HepG2 (cell line): ENCODE data around the gene TPM1. TPM values are rescaled to one million over a fixed set of nuclear protein-coding genes. Genes with fewer than 3 reads are reported as not detected.

ENCODE experiments used
- ATAC-seq: fragments of 200-7000 bp; cut with Tn5 transposase; 3 replicates; pipeline ENCODE4 v1.9.1; 2020; ENCODE audit warnings: mild to moderate bottlenecking, moderate library complexity
- BruUV-seq: library from RNA; stranded (reverse); fragments of 400-500 nt; replicated peaks from 2 replicates; lab custom pipeline; 2021; lab: Mats Ljungman, UMichigan
- CTCF ChIA-PET: fragments of 300-600 bp; formaldehyde crosslinking; extraction: SDS; loops from one replicate; lab custom pipeline; 2021; ENCODE audit warnings: low total read pairs, inconsistent platforms, low intra/inter-chr PET ratio; lab: Yijun Ruan, JAX
- POLR2A ChIA-PET: fragments of 350-600 bp; sonication (Branson Sonifier 250); formaldehyde crosslinking; loops from one replicate; lab custom pipeline; 2020; ENCODE audit warnings: antibody characterized with exemption, inconsistent platforms; lab: Yijun Ruan, JAX
- DNase-seq: peaks from one replicate; pipeline ENCODE4 v3.0.0-alpha.2; 2015; ENCODE audit warnings: low spot score
- FAIRE-seq: peaks from 3 replicates; lab custom pipeline; 2011; peaks lifted over from hg19 to GRCh38; lab: Jason Lieb, UNC
- H2AFZ ChIP-seq: one replicate; pipeline ENCODE4 v1.6.1; 2011; ENCODE audit warnings: low read length, inconsistent platforms
- H3K27ac ChIP-seq: fragments of 300-600 bp; 3 replicates; pipeline ENCODE4 v1.8.0; 2011; ENCODE audit warnings: mixed run types, mild to moderate bottlenecking, mixed read lengths, low read length, inconsistent platforms; ENCODE audit not compliant: insufficient read depth; ENCODE audit errors: extremely low read length
- H3K27me3 ChIP-seq, 2 experiments: fragments of 200-600 bp in 1 of 2; 2 replicates in 1 of 2; 3 replicates in 1 of 2; pipeline versions ENCODE4 v1.6.0 to v1.8.0; 2011; ENCODE audit warnings: low read length in 2 of 2, mild to moderate bottlenecking in 2 of 2, moderate library complexity in 2 of 2, inconsistent platforms in 1 of 2; ENCODE audit not compliant: insufficient read depth in 2 of 2, control insufficient read depth in 1 of 2
- H3K36me3 ChIP-seq, 2 experiments: fragments of 200-600 bp in 1 of 2; replicated peaks in 1 of 2; 2 replicates in 1 of 2; 3 replicates in 1 of 2; pipeline versions ENCODE4 v1.5.1 to v1.8.0; 2011; ENCODE audit warnings: low read length in 2 of 2, inconsistent platforms in 1 of 2; ENCODE audit not compliant: insufficient read depth in 2 of 2, control insufficient read depth in 1 of 2
- H3K4me1 ChIP-seq: 2 replicates; pipeline ENCODE4 v1.5.1; 2012; ENCODE audit warnings: low read length, inconsistent platforms; ENCODE audit not compliant: insufficient read depth
- H3K4me2 ChIP-seq: 2 replicates; pipeline ENCODE4 v1.6.0; 2011; ENCODE audit warnings: low read depth, low read length, inconsistent platforms
- H3K4me3 ChIP-seq, 3 experiments: fragments of 200-600 bp in 1 of 3; sonication (generic), shearing (Covaris generic) in 1 of 3; replicated peaks in 1 of 3; 2 replicates each; pipeline ENCODE4 v1.5.1; 2011 to 2016; ENCODE audit warnings: low read length in 3 of 3, inconsistent platforms in 2 of 3, low read depth in 2 of 3, mild to moderate bottlenecking in 2 of 3, control low read depth in 1 of 3, mixed read lengths in 1 of 3; ENCODE audit not compliant: insufficient read depth in 1 of 3
- H3K79me2 ChIP-seq: one replicate; pipeline ENCODE4 v1.6.1; 2011; ENCODE audit warnings: low read length, inconsistent platforms; ENCODE audit not compliant: insufficient read depth
- H3K9ac ChIP-seq: 2 replicates; pipeline ENCODE4 v1.6.0; 2011; ENCODE audit warnings: mild to moderate bottlenecking, low read depth, low read length, inconsistent platforms; ENCODE audit not compliant: insufficient read depth
- H3K9me3 ChIP-seq: 2 replicates; pipeline ENCODE4 v1.5.1; 2012; ENCODE audit warnings: mild to moderate bottlenecking, low read length
- H4K20me1 ChIP-seq: 2 replicates; pipeline ENCODE4 v1.6.0; 2011; ENCODE audit warnings: inconsistent platforms, mild to moderate bottlenecking, low read length, moderate library complexity; ENCODE audit not compliant: insufficient read depth
- HMG20B ChIP-seq: conservative IDR thresholded peaks from 2 replicates; pipeline ENCODE4 v1.6.1; 2016; ENCODE audit warnings: missing genetic modification reagents, missing compliant biosample characterization
- HNRNPL ChIP-seq: fragments of 200-400 bp; formaldehyde crosslinking; IDR thresholded peaks from 2 replicates; pipeline ENCODE4 v1.6.1; 2017; ENCODE audit warnings: mild to moderate bottlenecking, low read depth, low read length
- ONECUT2 ChIP-seq: sonication (generic); formaldehyde crosslinking; IDR thresholded peaks from 2 replicates; pipeline ENCODE4 v1.4.0; 2020; ENCODE audit warnings: missing genetic modification reagents
- PCBP2 ChIP-seq: fragments of 200-400 bp; formaldehyde crosslinking; optimal IDR thresholded peaks from 2 replicates; pipeline ENCODE3; 2018; ENCODE audit warnings: low read length, low read depth; ENCODE audit not compliant: poor library complexity, severe bottlenecking
- SMARCC2 ChIP-seq: fragments of 450-650 bp; IDR thresholded peaks from 2 replicates; pipeline ENCODE4 v1.6.1; 2017; ENCODE audit warnings: antibody characterized with exemption, mild to moderate bottlenecking
- SNAPC4 ChIP-seq: sonication (generic); formaldehyde crosslinking; IDR thresholded peaks from 2 replicates; pipeline ENCODE4 v1.4.0; 2020; ENCODE audit warnings: mild to moderate bottlenecking, missing genetic modification reagents
- ZBTB1 ChIP-seq: sonication (generic); formaldehyde crosslinking; IDR thresholded peaks from 2 replicates; pipeline ENCODE4 v1.4.0; 2020; ENCODE audit warnings: missing genetic modification reagents, borderline replicate concordance
- ZNF160 ChIP-seq: sonication (generic); formaldehyde crosslinking; IDR thresholded peaks from 2 replicates; pipeline ENCODE4 v1.8.0; 2022; ENCODE audit warnings: mild to moderate bottlenecking, inconsistent platforms, missing genetic modification reagents
- ZNF274 ChIP-seq: sonication (generic); formaldehyde crosslinking; IDR thresholded peaks from 2 replicates; pipeline ENCODE4 v1.5.1; 2020; ENCODE audit warnings: mild to moderate bottlenecking, missing genetic modification reagents
- ZNF292 ChIP-seq: sonication (generic); formaldehyde crosslinking; IDR thresholded peaks from 2 replicates; pipeline ENCODE4 v1.8.1; 2022; ENCODE audit warnings: mild to moderate bottlenecking, low read depth, missing genetic modification reagents, borderline replicate concordance
- ZNF839 ChIP-seq: sonication (generic); formaldehyde crosslinking; IDR thresholded peaks from 2 replicates; pipeline ENCODE4 v1.4.0; 2020; ENCODE audit warnings: missing genetic modification reagents, mild to moderate bottlenecking, borderline replicate concordance
- ZNF850 ChIP-seq: sonication (generic); formaldehyde crosslinking; conservative IDR thresholded peaks from 2 replicates; pipeline ENCODE4 v1.9.0; 2021; ENCODE audit warnings: mild to moderate bottlenecking, missing genetic modification reagents
- ZSCAN12 ChIP-seq: sonication (generic); formaldehyde crosslinking; IDR thresholded peaks from 2 replicates; pipeline ENCODE4 v1.9.0; 2021; ENCODE audit warnings: mild to moderate bottlenecking, missing genetic modification reagents
- ZSCAN9 ChIP-seq: IDR thresholded peaks from 2 replicates; pipeline ENCODE4 v1.6.1; 2016; ENCODE audit warnings: borderline replicate concordance
- WGBS: methylation state at CpG from one replicate; pipeline ENCODE4 v1.1.6; 2017; ENCODE audit warnings: low lambda C conversion rate; 5-methylcytosine and 5-hydroxymethylcytosine counted together
- in situ Hi-C: cut with HindIII; loops from 2 replicates; pipeline ENCODE4 v1.10.0; 2017; ENCODE audit warnings: low pct_unique_long_range_greater_than_20kb; ENCODE audit not compliant: extremely low pct_ligation_motif_present
- intact Hi-C: fragments of 100-400 bp; cut with micrococcal nuclease; formaldehyde crosslinking; loops from one replicate; pipeline ENCODE4 v1.10.0; 2022; ENCODE audit not compliant: unreplicated experiment
- polyA plus RNA-seq, 8 experiments: library from polyadenylated mRNA; depleted of rRNA in 3 of 8; stranded (reverse) in 7 of 8; unstranded in 1 of 8; fragments of >200 nt; fragmentation: Illumina TruSeq in 4 of 8; extraction: Trizol in 4 of 8; gene quantifications; 2 replicates each; pipeline versions ENCODE4 v1.2.1 to v1.2.3, GENCODE V29; 2011 to 2016; ENCODE audit warnings: low read depth in 4 of 8, missing spikeins in 1 of 8, mixed read lengths in 1 of 8; ENCODE audit not compliant: insufficient read depth in 1 of 8
- total RNA-seq, 5 experiments: library from RNA; depleted of rRNA; stranded (reverse); fragments of >200 nt; fragmentation: Illumina TruSeq; extraction: Trizol; gene quantifications; 2 replicates each; pipeline ENCODE4 v1.2.3, GENCODE V29; 2016; ENCODE audit warnings: low read depth in 1 of 5
- TF ChIP-seq, protein P1 (sequence below): IDR thresholded peaks from 2 replicates; pipeline ENCODE4 v1.6.1; 2018; ENCODE audit warnings: missing genetic modification reagents

TPM1 gene
- total and polyA plus RNA-seq, 2 of the 13 experiments (the other 11 are each of a cell fraction or from before 2014, with no cell fraction given) = 98.9 to 109 TPM

DNA sequence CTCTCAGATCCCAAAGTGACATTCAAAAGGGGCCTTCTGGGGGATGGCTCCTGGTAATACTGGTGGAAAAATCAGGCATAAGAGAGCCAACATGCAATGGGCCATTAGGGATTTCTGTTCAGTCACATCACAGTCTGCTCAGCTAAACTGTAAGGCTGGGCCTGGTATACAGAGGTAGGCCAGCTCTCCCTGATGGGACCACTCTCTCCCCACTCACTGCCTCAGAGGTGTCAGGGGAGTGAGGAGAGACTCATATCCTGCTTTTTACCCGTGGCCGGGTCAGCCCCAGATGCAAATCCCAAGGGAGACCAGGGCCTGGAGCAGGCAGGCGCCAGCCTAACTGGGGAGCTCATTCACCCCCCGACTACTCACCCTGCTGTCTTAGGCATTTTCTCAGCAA is 48.1 kb upstream of the TPM1 start:
- Histone ChIP-seq H3K79me2 (no peaks in the 10 kb centered on the region), H3K9ac (no peak overlapping the region), H4K20me1 (no peaks in the 10 kb centered on the region), H3K36me3 (no peaks in the 10 kb centered on the region), H3K27me3 (no peaks in the 10 kb centered on the region), H3K4me2 (no peak overlapping the region), H3K9me3 (no peaks in the 10 kb centered on the region), H3K27ac (no peak overlapping the region), H3K4me1 (peaks cover 65% of the 10 kb centered on the region), H2AFZ (no peak overlapping the region), H3K4me3 (no peak overlapping the region)
- 60% methylated on average over 2 of the region's 4 CpGs for WGBS
- no peak for FAIRE-seq
- TF ChIP-seq ZSCAN12 (no peak), HNRNPL (no peak), ZNF274 (CRISPR knock-in tag) (no peak), ONECUT2 (CRISPR knock-in tag) (no peak), HMG20B (CRISPR knock-in tag) (no peak), SNAPC4 (CRISPR knock-in tag) (no peak), ZNF850 (CRISPR knock-in tag) (no peak), ZBTB1 (CRISPR knock-in tag) (no peak), ZNF160 (CRISPR knock-in tag) (no peak), ZNF839 (CRISPR knock-in tag) (no peak), ZSCAN9 (CRISPR knock-in tag) (no peak), PCBP2 (no peak), ZNF292 (CRISPR knock-in tag) (no peak), SMARCC2 (no peak)
- TF ChIP-seq, protein P1, sequence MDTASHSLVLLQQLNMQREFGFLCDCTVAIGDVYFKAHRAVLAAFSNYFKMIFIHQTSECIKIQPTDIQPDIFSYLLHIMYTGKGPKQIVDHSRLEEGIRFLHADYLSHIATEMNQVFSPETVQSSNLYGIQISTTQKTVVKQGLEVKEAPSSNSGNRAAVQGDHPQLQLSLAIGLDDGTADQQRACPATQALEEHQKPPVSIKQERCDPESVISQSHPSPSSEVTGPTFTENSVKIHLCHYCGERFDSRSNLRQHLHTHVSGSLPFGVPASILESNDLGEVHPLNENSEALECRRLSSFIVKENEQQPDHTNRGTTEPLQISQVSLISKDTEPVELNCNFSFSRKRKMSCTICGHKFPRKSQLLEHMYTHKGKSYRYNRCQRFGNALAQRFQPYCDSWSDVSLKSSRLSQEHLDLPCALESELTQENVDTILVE (CRISPR knock-in tag) = no peak
- in situ Hi-C loops = no loop called here
- ChIA-PET CTCF (no interaction called here), POLR2A (no interaction called here)
- intact Hi-C loops = loop anchor here (10.0 kb wide), 1 partner anchor 50 kb away; the partner anchor contains the start of gene TPM1
- no peak for ATAC-seq
- no peak for DNase-seq
- no TSS peak for BruUV-seq
